ENCODE results near the gene FLYWCH1. TPM values are rescaled to one million over a fixed set of nuclear protein-coding genes. Genes with fewer than 3 reads are reported as not detected.

FLYWCH1 gene
- total and polyA plus RNA-seq, 4 donors, result 3.9 to 12.2 (median 7.8) TPM

DNA sequence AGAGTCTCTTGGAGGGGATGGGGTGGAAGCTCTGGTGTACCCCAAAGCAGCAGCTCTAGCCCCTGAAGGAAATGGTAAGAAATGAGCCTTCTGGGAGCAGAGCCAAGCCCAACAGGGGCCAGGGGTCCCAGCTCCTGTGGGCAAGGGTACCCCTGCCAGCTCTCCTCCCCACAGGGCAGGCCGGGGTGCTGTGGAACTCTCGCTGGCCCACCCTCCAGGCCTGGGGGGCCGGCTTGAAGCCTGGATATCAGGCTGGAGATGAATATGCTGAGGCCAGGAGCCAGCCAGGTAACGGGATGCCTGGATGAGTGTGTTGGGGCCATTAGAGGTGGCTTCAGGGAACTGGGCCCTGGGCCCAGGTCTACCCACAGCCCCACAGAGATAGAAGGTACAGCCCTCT lies 88.8 kb downstream of the FLYWCH1 start:
- no peak for TF ChIP-seq NR2F2 (IDR thresholded peaks at IDR 0.05)
- Histone ChIP-seq H3K9me3 (ENCODE audit: control insufficient read depth in 4 of 4, low read length in 3 of 4) (no peaks in the 10 kb centered on the region), H3K27ac (ENCODE audit: low read depth in 1 of 2, low read length in 2 of 2) (no peak overlapping the region), H3K4me3 (ENCODE audit: low read depth in 1 of 3, low read length in 3 of 3) (no peak overlapping the region), H3K9ac (ENCODE audit: low read depth in 1 of 2, low read length in 2 of 2) (no peak overlapping the region), H3K4me1 (ENCODE audit: control insufficient read depth in 4 of 4, insufficient read depth in 4 of 4, low read length in 3 of 4) (peaks cover 0 to 2% (median 0%) of the 10 kb centered on the region in 4 donors), H3K27me3 (ENCODE audit: control insufficient read depth in 4 of 4, insufficient read depth in 4 of 4, low read length in 3 of 4) (no peaks in the 10 kb centered on the region), H3K36me3 (ENCODE audit: control insufficient read depth in 4 of 4, insufficient read depth in 3 of 4, low read depth in 1 of 4, low read length in 3 of 4) (no peaks in the 10 kb centered on the region)
- DNase-seq (ENCODE audit: low spot score), result no peak
- WGBS, result 92% methylated on average over 4 of the region's 4 CpGs

Small RNA genes lying within 50 kb of the gene (small RNA-seq; reads per million reads assigned to genes)
- gene LINC00514, result not detected

Other genes with a start within 250 kb of the FLYWCH1 start
- 10 to 100 TPM; 11.3 to 14.2 TPM for gene KCTD5, start 229.4 kb upstream of the FLYWCH1 start, total RNA-seq
- gene KCTD5, start 229.4 kb upstream of the FLYWCH1 start, polyA plus RNA-seq, result 10 to 100 TPM in 1 of 2 donors, 1 to 10 TPM in 1; 8.3 to 11.7 TPM
- gene PRSS27, start 191.7 kb upstream of the FLYWCH1 start, total RNA-seq, result 1 to 10 TPM in 1 of 2 donors, under 1 TPM in 1; 0.05 to 1.5 TPM
- gene PRSS27, start 191.7 kb upstream of the FLYWCH1 start, polyA plus RNA-seq, result under 1 TPM in 1 of 2 donors, not detected in 1; 0.22 TPM
- 100 to 1,000 TPM in 1 of 2 donors, 10 to 100 TPM in 1; 84.8 to 119 TPM for gene SRRM2, start 159.3 kb upstream of the FLYWCH1 start, total RNA-seq
- gene SRRM2, start 159.3 kb upstream of the FLYWCH1 start, polyA plus RNA-seq, result 100 to 1,000 TPM; 147 to 199 TPM
- 100 to 1,000 TPM; 114 to 395 TPM for gene ELOB, start 134.7 kb upstream of the FLYWCH1 start, total RNA-seq
- 100 to 1,000 TPM; 252 to 374 TPM for gene ELOB, start 134.7 kb upstream of the FLYWCH1 start, polyA plus RNA-seq
- not detected for gene PRSS33, start 124.4 kb upstream of the FLYWCH1 start, total RNA-seq
- gene PRSS33, start 124.4 kb upstream of the FLYWCH1 start, polyA plus RNA-seq, result not detected
- gene PRSS41, start 113.5 kb upstream of the FLYWCH1 start, total RNA-seq, result not detected
- not detected for gene PRSS41, start 113.5 kb upstream of the FLYWCH1 start, polyA plus RNA-seq
- 1 to 10 TPM in 1 of 2 donors, not detected in 1; 1.0 TPM for gene PRSS21, start 94.7 kb upstream of the FLYWCH1 start, total RNA-seq
- under 1 TPM; 0.18 to 0.26 TPM for gene PRSS21, start 94.7 kb upstream of the FLYWCH1 start, polyA plus RNA-seq
- under 1 TPM; 0.33 to 0.79 TPM for gene ZG16B, start 81.6 kb upstream of the FLYWCH1 start, total RNA-seq
- gene ZG16B, start 81.6 kb upstream of the FLYWCH1 start, polyA plus RNA-seq, result under 1 TPM; 0.24 to 0.53 TPM
- gene PRSS22, start 53.8 kb upstream of the FLYWCH1 start, total RNA-seq, result 1 to 10 TPM in 1 of 2 donors, not detected in 1; 1.1 TPM
- gene PRSS22, start 53.8 kb upstream of the FLYWCH1 start, polyA plus RNA-seq, result under 1 TPM; 0.23 to 0.32 TPM
- gene FLYWCH2, start 28.7 kb upstream of the FLYWCH1 start, total RNA-seq, result 10 to 100 TPM in 1 of 2 donors, 1 to 10 TPM in 1; 7.1 to 21.0 TPM
- 10 to 100 TPM in 1 of 2 donors, 1 to 10 TPM in 1; 4.9 to 10.2 TPM for gene FLYWCH2, start 28.7 kb upstream of the FLYWCH1 start, polyA plus RNA-seq
- gene KREMEN2, start 52.3 kb downstream of the FLYWCH1 start, total RNA-seq, result not detected
- not detected for gene KREMEN2, start 52.3 kb downstream of the FLYWCH1 start, polyA plus RNA-seq
- gene PAQR4, start 57.4 kb downstream of the FLYWCH1 start, total RNA-seq, result 1 to 10 TPM in 1 of 2 donors, under 1 TPM in 1; 0.92 to 9.9 TPM
- 1 to 10 TPM in 1 of 2 donors, under 1 TPM in 1; 0.63 to 3.0 TPM for gene PAQR4, start 57.4 kb downstream of the FLYWCH1 start, polyA plus RNA-seq
- 10 to 100 TPM in 1 of 2 donors, under 1 TPM in 1; 0.50 to 15.8 TPM for gene PKMYT1, start 68.5 kb downstream of the FLYWCH1 start, total RNA-seq
- 1 to 10 TPM; 1.7 to 3.4 TPM for gene PKMYT1, start 68.5 kb downstream of the FLYWCH1 start, polyA plus RNA-seq
- under 1 TPM; 0.05 to 0.25 TPM for gene CLDN9, start 101.0 kb downstream of the FLYWCH1 start, total RNA-seq
- gene CLDN9, start 101.0 kb downstream of the FLYWCH1 start, polyA plus RNA-seq, result under 1 TPM; 0.25 to 0.32 TPM
- gene CLDN6, start 106.3 kb downstream of the FLYWCH1 start, total RNA-seq, result under 1 TPM in 1 of 2 donors, not detected in 1; 0.75 TPM
- not detected for gene CLDN6, start 106.3 kb downstream of the FLYWCH1 start, polyA plus RNA-seq
- 1 to 10 TPM; 7.9 to 8.8 TPM for gene TNFRSF12A, start 108.4 kb downstream of the FLYWCH1 start, total RNA-seq
- gene TNFRSF12A, start 108.4 kb downstream of the FLYWCH1 start, polyA plus RNA-seq, result 10 to 100 TPM in 1 of 2 donors, 1 to 10 TPM in 1; 9.4 to 35.5 TPM
- gene HCFC1R1, start 112.0 kb downstream of the FLYWCH1 start, total RNA-seq, result 1 to 10 TPM; 1.4 to 2.2 TPM
- gene HCFC1R1, start 112.0 kb downstream of the FLYWCH1 start, polyA plus RNA-seq, result 10 to 100 TPM; 16.3 to 17.6 TPM
- 10 to 100 TPM; 12.6 to 14.8 TPM for gene THOC6, start 112.1 kb downstream of the FLYWCH1 start, total RNA-seq
- gene THOC6, start 112.1 kb downstream of the FLYWCH1 start, polyA plus RNA-seq, result 10 to 100 TPM; 10.8 TPM
- gene BICDL2, start 125.0 kb downstream of the FLYWCH1 start, total RNA-seq, result under 1 TPM in 1 of 2 donors, not detected in 1; 0.59 TPM
- gene BICDL2, start 125.0 kb downstream of the FLYWCH1 start, polyA plus RNA-seq, result under 1 TPM; 0.15 to 0.33 TPM
- gene MMP25, start 134.6 kb downstream of the FLYWCH1 start, total RNA-seq, result 1 to 10 TPM in 1 of 2 donors, under 1 TPM in 1; 0.47 to 2.7 TPM
- gene MMP25, start 134.6 kb downstream of the FLYWCH1 start, polyA plus RNA-seq, result 1 to 10 TPM in 1 of 2 donors, under 1 TPM in 1; 0.57 to 1.3 TPM
- gene IL32, start 153.7 kb downstream of the FLYWCH1 start, total RNA-seq, result 100 to 1,000 TPM in 1 of 2 donors, 1 to 10 TPM in 1; 8.6 to 328 TPM
- gene IL32, start 153.7 kb downstream of the FLYWCH1 start, polyA plus RNA-seq, result 100 to 1,000 TPM in 1 of 2 donors, 10 to 100 TPM in 1; 93.4 to 300 TPM
- gene ZSCAN10, start 187.4 kb downstream of the FLYWCH1 start, total RNA-seq, result not detected
- gene ZSCAN10, start 187.4 kb downstream of the FLYWCH1 start, polyA plus RNA-seq, result not detected
- gene ZNF205, start 200.7 kb downstream of the FLYWCH1 start, total RNA-seq, result 1 to 10 TPM; 4.1 to 6.9 TPM
- gene ZNF205, start 200.7 kb downstream of the FLYWCH1 start, polyA plus RNA-seq, result 1 to 10 TPM; 2.0 to 5.9 TPM
- 1 to 10 TPM; 1.9 to 4.5 TPM for gene ZNF213, start 223.1 kb downstream of the FLYWCH1 start, total RNA-seq
- 1 to 10 TPM in 1 of 2 donors, under 1 TPM in 1; 0.56 to 1.6 TPM for gene ZNF213, start 223.1 kb downstream of the FLYWCH1 start, polyA plus RNA-seq

All from liver (tissue), 10 donors.